ENCODE data around the gene MYL2.

The MYL2 gene

GRCh38 chr12:110888256-110888991 lies 32.0 kb downstream of the MYL2 start:
- DNase-seq = no peak

DNA sequence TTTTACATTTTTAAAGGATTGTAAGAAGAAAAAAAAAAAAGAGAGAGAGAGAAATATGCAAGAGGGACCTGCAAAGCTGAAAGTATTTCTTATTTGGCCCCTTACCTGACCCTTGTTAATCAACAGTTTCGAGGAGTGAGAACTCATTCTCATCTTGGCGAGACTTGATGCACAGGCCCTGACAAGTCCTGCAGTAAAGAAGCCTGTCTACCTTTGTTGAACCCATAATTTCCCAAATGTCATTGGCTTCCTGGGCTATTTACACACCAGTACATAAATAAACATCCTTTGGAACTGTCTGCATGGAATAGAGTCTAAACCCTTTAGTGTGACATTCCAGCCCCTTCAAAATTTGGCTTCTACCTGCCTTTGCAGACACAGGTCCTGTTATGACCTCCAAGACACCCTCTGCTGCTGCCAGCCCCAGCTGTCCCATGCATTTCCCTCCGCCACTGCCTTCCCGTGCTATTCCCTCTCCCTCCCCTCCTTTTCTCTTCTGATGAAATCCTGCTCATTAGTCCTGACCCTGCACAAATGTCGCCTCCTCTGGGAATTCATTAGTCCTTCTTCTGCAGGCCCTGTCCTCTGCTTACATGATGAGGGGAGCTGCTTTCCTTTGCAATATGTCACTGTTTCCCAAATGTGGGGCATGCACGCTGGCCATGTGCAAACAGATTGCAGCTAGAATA lies 35.1 kb downstream of the MYL2 start:
- no peak for DNase-seq

DNA sequence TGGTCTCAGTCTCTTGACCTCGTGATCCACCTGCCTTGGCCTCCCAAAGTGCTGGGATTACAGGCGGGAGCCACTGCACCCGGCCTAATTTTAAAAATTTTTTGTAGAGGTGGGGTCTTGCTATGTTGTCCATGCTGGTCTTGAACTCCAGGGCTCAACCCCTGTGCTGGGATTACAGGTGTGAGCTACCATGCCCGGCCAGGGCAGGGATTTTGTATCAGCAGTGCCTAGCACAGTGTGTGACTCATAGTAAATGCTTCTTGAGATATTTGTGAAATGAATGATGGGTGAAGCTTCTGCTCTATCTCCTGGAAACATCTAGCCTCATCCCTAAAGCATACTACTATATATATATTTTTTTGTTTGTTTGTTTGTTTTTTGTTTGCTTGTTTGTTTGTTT lies 37.1 kb downstream of the MYL2 start:
- no peak for DNase-seq

- no peak for DNase-seq
These were observed 39.7 kb downstream of the MYL2 start for GRCh38 chr12:110880651-110881050.

DNA sequence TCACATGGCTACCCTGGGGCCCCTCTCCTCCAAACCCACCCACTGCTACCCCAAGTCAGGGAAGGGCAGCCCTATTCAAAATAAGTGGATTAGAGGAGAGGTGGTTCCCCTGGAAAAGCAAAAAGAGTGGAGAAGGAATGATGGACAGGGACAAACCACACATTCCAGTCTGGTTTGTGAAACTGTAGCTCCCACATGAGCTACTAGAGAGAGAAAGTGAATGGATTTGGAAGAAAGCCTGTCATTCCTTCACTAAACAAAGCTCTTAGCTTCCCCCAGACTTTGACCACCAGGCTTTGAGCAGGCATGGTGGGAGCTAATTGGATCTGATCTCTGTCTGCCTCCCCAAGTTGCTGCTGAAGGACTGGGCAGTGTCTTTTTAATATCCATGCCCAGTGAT lies 45.6 kb downstream of the MYL2 start:
- DNase-seq = no peak

- DNase-seq = no peak
These were observed 46.0 kb downstream of the MYL2 start for GRCh38 chr12:110874351-110874750.

- no peak for DNase-seq
These were observed 48.3 kb downstream of the MYL2 start for GRCh38 chr12:110872100-110872499.

- no peak for DNase-seq
These were observed 50.6 kb downstream of the MYL2 start for GRCh38 chr12:110869803-110870202.

DNA sequence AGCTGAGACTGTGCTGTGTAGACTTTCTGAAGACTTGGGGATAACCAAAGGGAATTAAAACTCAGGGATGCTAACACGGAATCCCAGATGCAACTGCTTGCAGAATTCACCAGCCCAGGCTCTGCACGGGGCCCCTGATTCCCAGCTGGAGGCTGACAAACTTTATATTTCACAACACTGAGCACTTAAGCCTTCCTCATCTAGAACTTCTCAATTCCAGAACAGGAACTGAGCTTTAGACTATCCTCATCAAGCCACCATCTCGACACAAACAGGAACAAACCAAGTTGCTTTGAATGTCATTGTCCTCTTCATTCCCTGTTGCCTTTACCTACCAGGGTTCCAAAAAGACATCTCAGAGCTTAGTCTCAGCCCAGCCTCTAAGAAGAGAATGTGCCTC lies 51.4 kb downstream of the MYL2 start:
- DNase-seq = no peak

- no peak for DNase-seq
These were observed 54.9 kb downstream of the MYL2 start for GRCh38 chr12:110865521-110865920.

DNA sequence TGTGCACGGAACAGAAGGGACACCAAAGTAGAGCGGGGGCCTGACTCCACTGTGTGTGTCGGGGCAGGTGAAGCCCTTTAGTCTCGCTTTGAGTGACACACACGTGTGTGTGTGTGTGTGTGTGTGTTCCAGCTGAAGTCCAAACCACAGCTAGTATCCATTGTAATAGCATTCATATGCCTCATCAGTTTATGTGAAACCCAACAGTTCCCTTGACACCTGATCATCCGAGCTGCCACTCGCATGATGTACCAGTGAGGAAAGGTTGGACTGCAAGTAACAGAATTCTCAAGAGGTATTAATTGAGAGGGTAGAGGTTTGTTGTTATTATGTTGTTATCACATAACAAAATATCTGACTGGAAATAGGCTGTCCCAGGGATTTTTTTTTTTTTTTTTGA lies 57.2 kb downstream of the MYL2 start:
- DNase-seq = no peak

DNA sequence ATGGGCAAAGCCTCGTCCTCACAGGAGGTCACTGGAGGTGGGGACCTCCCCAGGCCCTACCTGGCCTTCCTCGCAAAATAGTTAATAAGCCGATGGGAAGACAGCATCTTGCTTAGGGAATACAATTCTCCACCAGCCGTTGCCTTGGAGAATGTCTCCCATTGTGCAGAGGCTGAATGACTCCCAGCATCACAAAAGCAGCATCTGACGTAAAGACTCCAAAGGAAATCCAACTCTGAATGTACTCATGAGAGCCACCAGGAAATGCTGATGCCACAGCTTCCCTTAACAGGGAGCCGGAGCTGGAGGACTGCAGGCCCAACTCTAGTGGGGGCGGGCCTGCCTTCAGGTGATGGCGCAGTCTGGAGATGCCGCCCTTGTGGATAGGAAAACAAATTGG lies 58.0 kb downstream of the MYL2 start:
- no peak for DNase-seq

DNA sequence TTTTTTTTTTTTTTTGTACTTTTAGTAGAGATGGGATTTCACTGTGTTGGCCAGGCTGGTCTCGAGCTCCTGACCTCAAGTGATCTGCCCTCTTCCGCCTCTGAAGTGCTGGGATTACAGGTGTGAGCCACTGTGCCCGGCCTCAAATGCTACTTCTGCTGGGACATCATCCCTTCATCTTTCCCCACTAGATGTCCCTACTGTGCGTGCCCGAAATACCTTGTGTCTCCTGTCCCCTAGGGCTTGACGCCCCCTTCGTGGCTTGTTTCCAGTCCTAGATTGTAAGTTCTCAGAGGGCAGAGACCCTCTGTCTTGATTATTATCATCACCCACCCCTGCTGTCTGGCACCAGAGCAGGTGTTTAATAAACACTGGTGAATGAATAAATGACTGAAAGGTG lies 58.6 kb downstream of the MYL2 start:
- no peak for DNase-seq

Measured in NK-92 treated with Interleukin-12 subunit alpha and Interleukin-12 subunit beta, amount 100 ng/mL, for 24 hours (cell line).